ENCODE data around the gene SYCE1L.
"Not testable (repeated sequence)": the region's sequence is repeated elsewhere in the genome, so short reads cannot be mapped to it uniquely, and the experiment has no call there.

Gene SYCE1L

GRCh38 chr16:77231047-77231446 lies 31.8 kb downstream of the SYCE1L start:
- H3K4me3 ChIP-seq (ENCODE audit: low read depth, low read length) = no peak overlapping the region
- TF ChIP-seq CTCF (IDR thresholded peaks at IDR 0.05; ENCODE audit: low read depth, low read length) = no peak

GRCh38 chr16:77233799-77234519 lies 34.8 kb downstream of the SYCE1L start:
- H3K4me3 ChIP-seq (ENCODE audit: low read depth, low read length) = no peak overlapping the region
- TF ChIP-seq CTCF (IDR thresholded peaks at IDR 0.05; ENCODE audit: low read depth, low read length) = no peak

GRCh38 chr16:77234611-77235010 lies 35.4 kb downstream of the SYCE1L start:
- H3K4me3 ChIP-seq (ENCODE audit: low read depth, low read length) = no peak overlapping the region
- TF ChIP-seq CTCF (IDR thresholded peaks at IDR 0.05; ENCODE audit: low read depth, low read length) = no peak

GRCh38 chr16:77236063-77236511 lies 36.9 kb downstream of the SYCE1L start:
- peak; percentile 99 for TF ChIP-seq CTCF (IDR thresholded peaks at IDR 0.05; ENCODE audit: low read depth, low read length)
- no peak overlapping the region for H3K4me3 ChIP-seq (ENCODE audit: low read depth, low read length)

GRCh38 chr16:77238593-77238992 lies 39.4 kb downstream of the SYCE1L start:
- TF ChIP-seq CTCF (IDR thresholded peaks at IDR 0.05; ENCODE audit: low read depth, low read length) = no peak
- no peak overlapping the region for H3K4me3 ChIP-seq (ENCODE audit: low read depth, low read length)

GRCh38 chr16:77242471-77242870 lies 43.3 kb downstream of the SYCE1L start:
- H3K4me3 ChIP-seq (ENCODE audit: low read depth, low read length) = not testable (repeated sequence)

- TF ChIP-seq CTCF (IDR thresholded peaks at IDR 0.05; ENCODE audit: low read depth, low read length) = no peak
- no peak overlapping the region for H3K4me3 ChIP-seq (ENCODE audit: low read depth, low read length)
Measured at GRCh38 chr16:77246150-77246549, 46.9 kb downstream of the SYCE1L start.

- no peak for TF ChIP-seq CTCF (IDR thresholded peaks at IDR 0.05; ENCODE audit: low read depth, low read length)
- no peak overlapping the region for H3K4me3 ChIP-seq (ENCODE audit: low read depth, low read length)
Measured at GRCh38 chr16:77250400-77250799, 51.2 kb downstream of the SYCE1L start.
